Measurements from ENCODE around the gene QSOX2.

QSOX2 gene

GRCh38 chr9:136255166-136255538, 9.5 kb upstream of the QSOX2 start:
- no peak for DNase-seq (ENCODE audit: low read depth)
- TF ChIP-seq, protein P1, sequence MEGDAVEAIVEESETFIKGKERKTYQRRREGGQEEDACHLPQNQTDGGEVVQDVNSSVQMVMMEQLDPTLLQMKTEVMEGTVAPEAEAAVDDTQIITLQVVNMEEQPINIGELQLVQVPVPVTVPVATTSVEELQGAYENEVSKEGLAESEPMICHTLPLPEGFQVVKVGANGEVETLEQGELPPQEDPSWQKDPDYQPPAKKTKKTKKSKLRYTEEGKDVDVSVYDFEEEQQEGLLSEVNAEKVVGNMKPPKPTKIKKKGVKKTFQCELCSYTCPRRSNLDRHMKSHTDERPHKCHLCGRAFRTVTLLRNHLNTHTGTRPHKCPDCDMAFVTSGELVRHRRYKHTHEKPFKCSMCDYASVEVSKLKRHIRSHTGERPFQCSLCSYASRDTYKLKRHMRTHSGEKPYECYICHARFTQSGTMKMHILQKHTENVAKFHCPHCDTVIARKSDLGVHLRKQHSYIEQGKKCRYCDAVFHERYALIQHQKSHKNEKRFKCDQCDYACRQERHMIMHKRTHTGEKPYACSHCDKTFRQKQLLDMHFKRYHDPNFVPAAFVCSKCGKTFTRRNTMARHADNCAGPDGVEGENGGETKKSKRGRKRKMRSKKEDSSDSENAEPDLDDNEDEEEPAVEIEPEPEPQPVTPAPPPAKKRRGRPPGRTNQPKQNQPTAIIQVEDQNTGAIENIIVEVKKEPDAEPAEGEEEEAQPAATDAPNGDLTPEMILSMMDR (IDR thresholded peaks at IDR 0.05; ENCODE audit: low read depth, low read length, missing control alignments) = no peak
- in situ Hi-C loops (cut with HindIII; ENCODE audit: low sequenced_read_pairs) = no loop called here
- H3K4me3 ChIP-seq (ENCODE audit: low read depth, low read length) = no peak overlapping the region

DNA sequence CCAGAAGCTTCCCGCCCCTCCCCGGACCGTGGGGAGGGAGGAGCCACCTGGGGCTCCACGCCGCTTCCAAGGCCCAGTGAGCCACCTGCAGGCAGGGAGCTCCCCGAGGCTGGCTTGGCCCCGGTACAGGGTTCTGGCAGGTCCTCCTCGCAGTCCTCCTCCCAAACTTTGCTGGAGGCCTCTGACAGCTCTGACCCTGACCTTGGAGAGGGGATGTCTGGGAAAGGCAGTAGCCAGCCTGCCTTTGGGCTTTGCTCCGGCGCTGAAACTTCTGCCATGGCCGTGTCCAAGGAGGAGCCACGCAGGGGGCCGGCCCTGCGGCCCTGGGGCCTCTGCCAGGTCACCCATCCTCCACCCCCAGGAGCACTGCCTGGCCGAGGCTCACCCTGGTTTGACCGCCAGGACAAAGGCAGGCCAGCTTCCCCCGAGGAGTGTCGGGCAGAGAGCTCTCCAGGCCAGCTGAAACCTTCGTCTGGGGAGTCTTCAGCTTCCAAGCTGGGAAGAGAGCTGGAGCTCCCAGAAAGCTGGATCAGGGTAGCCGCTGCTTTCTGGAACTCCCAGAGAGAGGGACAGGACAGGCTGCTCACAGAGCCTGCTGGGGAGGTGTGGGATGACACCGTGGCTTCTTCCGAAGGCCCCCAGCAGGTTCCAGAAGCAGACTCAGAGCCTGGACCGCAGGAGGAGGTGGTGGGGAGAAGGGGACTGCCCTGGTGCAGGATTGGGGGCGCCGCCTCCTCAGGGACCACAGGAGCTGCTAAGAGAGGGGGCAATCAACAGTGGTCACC, 9.0 kb upstream of the QSOX2 start:
- in situ Hi-C loops (cut with HindIII; ENCODE audit: low sequenced_read_pairs) = no loop called here
- no peak for DNase-seq (ENCODE audit: low read depth)
- TF ChIP-seq, protein P1 (IDR thresholded peaks at IDR 0.05; ENCODE audit: low read depth, low read length, missing control alignments) = no peak
- no peak overlapping the region for H3K4me3 ChIP-seq (ENCODE audit: low read depth, low read length)

DNA sequence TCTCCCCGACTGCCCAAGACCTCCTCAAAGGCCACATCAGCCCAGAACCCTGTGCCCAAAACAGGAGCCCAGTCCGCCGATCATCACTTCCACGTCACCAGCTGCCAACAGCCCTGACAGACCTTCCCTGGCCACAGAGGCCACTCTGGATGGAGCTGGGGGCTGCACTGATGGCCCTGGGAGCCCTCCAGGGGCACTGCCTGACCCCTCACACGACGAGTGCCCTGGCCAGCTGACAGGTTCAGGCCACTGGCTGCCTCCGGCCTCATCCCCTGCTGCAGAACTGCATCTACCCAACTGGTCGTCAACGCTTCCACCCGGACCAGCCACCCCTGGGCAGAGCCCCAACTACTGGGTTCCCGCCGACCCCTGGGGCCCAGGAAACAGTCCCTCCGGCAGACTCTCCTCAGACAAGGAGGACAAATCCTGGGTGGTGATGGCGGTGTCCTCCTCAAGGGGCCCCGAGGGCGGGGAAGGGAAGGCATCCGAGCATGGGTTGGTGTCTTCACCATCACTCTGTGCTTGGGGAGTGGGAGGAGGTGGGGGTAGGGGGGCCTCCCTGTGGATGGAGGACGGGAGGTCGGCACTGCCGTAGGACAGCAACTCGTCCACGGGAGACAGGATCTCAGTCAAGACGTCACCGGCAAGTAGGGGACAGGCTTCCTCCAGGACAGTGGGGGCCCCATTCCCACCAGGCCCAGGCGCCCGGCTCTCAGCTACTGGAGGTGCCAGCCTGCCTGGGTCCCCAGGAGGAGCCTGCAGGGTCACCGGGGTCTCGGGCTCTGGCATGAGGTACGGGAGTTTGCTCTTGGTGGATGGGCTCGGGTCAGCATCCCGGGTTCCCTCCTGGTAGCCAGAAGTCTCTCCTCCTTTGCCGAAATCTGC, 7.9 kb upstream of the QSOX2 start:
- TF ChIP-seq, protein P1 (IDR thresholded peaks at IDR 0.05; ENCODE audit: low read depth, low read length, missing control alignments) = no peak
- in situ Hi-C loops (cut with HindIII; ENCODE audit: low sequenced_read_pairs) = no loop called here
- DNase-seq (ENCODE audit: low read depth) = no peak
- no peak overlapping the region for H3K4me3 ChIP-seq (ENCODE audit: low read depth, low read length)

- TF ChIP-seq, protein P1 (IDR thresholded peaks at IDR 0.05; ENCODE audit: low read depth, low read length, missing control alignments) = no peak
- in situ Hi-C loops (cut with HindIII; ENCODE audit: low sequenced_read_pairs) = no loop called here
- no peak for DNase-seq (ENCODE audit: low read depth)
- no peak overlapping the region for H3K4me3 ChIP-seq (ENCODE audit: low read depth, low read length)
Observed at GRCh38 chr9:136252846-136253245, 7.2 kb upstream of the QSOX2 start.

GRCh38 chr9:136252281-136252680, 6.7 kb upstream of the QSOX2 start:
- in situ Hi-C loops (cut with HindIII; ENCODE audit: low sequenced_read_pairs) = no loop called here
- TF ChIP-seq, protein P1 (IDR thresholded peaks at IDR 0.05; ENCODE audit: low read depth, low read length, missing control alignments) = no peak

GRCh38 chr9:136251264-136252115, 5.9 kb upstream of the QSOX2 start:
- H3K4me3 ChIP-seq (ENCODE audit: low read depth, low read length) = no peak overlapping the region
- no peak for DNase-seq (ENCODE audit: low read depth)
- TF ChIP-seq, protein P1 (IDR thresholded peaks at IDR 0.05; ENCODE audit: low read depth, low read length, missing control alignments) = no peak
- in situ Hi-C loops (cut with HindIII; ENCODE audit: low sequenced_read_pairs) = no loop called here

More at GRCh38 chr9:136252281-136252680, 6.7 kb upstream of the QSOX2 start:
- H3K4me3 ChIP-seq (ENCODE audit: low read depth, low read length) = no peak overlapping the region
- DNase-seq (ENCODE audit: low read depth) = no peak
